ENCODE measurements around the gene TFAP2C.
"Not testable (repeated sequence)": the region's sequence is repeated elsewhere in the genome, so short reads cannot be mapped to it uniquely, and the experiment has no call there.

Gene TFAP2C

GRCh38 chr20:56616716-56617115 is 12.4 kb upstream of the TFAP2C start:
- no peak for DNase-seq (ENCODE audit: low spot score)

GRCh38 chr20:56617489-56617888 is 11.6 kb upstream of the TFAP2C start:
- DNase-seq (ENCODE audit: low spot score), result no peak

GRCh38 chr20:56621730-56622129 is 7.4 kb upstream of the TFAP2C start:
- DNase-seq (ENCODE audit: low spot score), result no peak

- DNase-seq (ENCODE audit: low spot score), result not testable (repeated sequence)
Observed at GRCh38 chr20:56623930-56624329, 5.2 kb upstream of the TFAP2C start.

GRCh38 chr20:56624786-56625681 is 4.1 kb upstream of the TFAP2C start:
- DNase-seq (ENCODE audit: low spot score), result peak; percentile 63

GRCh38 chr20:56625837-56626236 is 3.3 kb upstream of the TFAP2C start:
- DNase-seq (ENCODE audit: low spot score), result no peak

- peak; percentile 65 for DNase-seq (ENCODE audit: low spot score)
Observed at GRCh38 chr20:56626367-56627121, 2.6 kb upstream of the TFAP2C start.

GRCh38 chr20:56627122-56628014 is 1.7 kb upstream of the TFAP2C start:
- no peak for DNase-seq (ENCODE audit: low spot score)

- no peak for DNase-seq (ENCODE audit: low spot score)
Observed at GRCh38 chr20:56628015-56628872, 862 bp upstream of the TFAP2C start.

- DNase-seq (ENCODE audit: low spot score), result no peak
Observed at GRCh38 chr20:56629464-56630085, 469 bp downstream of the TFAP2C start.

- peak; percentile 94 for DNase-seq (ENCODE audit: low spot score)
Observed at GRCh38 chr20:56630086-56630493, 984 bp downstream of the TFAP2C start.

- peak; percentile 62 for DNase-seq (ENCODE audit: low spot score)
Observed at GRCh38 chr20:56630506-56631317, 1.6 kb downstream of the TFAP2C start.

- peak; percentile 57 for DNase-seq (ENCODE audit: low spot score)
Observed at GRCh38 chr20:56631318-56631989, 2.3 kb downstream of the TFAP2C start.

GRCh38 chr20:56631990-56632327 is 2.9 kb downstream of the TFAP2C start:
- no peak for DNase-seq (ENCODE audit: low spot score)

- DNase-seq (ENCODE audit: low spot score), result no peak
Observed at GRCh38 chr20:56634307-56634706, 5.2 kb downstream of the TFAP2C start.

- no peak for DNase-seq (ENCODE audit: low spot score)
Observed at GRCh38 chr20:56634735-56635385, 5.8 kb downstream of the TFAP2C start.

- DNase-seq (ENCODE audit: low spot score), result no peak
Observed at GRCh38 chr20:56636716-56637115, 7.6 kb downstream of the TFAP2C start.

- no peak for DNase-seq (ENCODE audit: low spot score)
Observed at GRCh38 chr20:56637576-56637975, 8.5 kb downstream of the TFAP2C start.

- no peak for DNase-seq (ENCODE audit: low spot score)
Observed at GRCh38 chr20:56646599-56646998, 17.5 kb downstream of the TFAP2C start.
